Measurements from ENCODE around the gene TMBIM4. TPM values are rescaled to one million over a fixed set of nuclear protein-coding genes. Genes with fewer than 3 reads are reported as not detected.

The TMBIM4 gene
- total RNA-seq, 2 donors from 2014 or later = 130 to 168 TPM

DNA sequence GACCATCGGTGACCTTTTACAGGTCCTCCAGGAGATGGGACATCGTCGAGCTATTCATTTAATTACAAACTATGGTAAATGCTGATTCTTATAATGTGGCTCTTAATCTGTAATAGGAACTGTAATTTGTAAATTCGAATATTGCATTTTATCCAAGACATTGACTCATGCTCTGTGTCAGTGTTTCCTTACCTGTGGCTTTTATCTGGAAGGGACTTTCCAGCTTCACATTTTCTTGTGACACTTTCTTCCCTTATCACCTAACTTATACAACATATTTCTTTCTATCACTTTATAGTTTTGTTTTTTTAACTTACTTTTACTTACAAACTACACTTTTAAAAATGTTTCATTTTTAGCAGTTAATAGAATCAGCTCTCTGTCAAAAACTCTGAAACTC, 34.0 kb upstream of the TMBIM4 start:
- H3K9me3 ChIP-seq = no peaks in the 10 kb centered on the region
- no peaks in the 10 kb centered on the region for H3K36me3 ChIP-seq
- DNase-seq = no peak
- no peak overlapping the region for H3K27ac ChIP-seq
- no peak overlapping the region for H3K4me3 ChIP-seq
- no peaks in the 10 kb centered on the region for H3K27me3 ChIP-seq
- no peaks in the 10 kb centered on the region for H3K4me1 ChIP-seq
- TF ChIP-seq, protein P1, sequence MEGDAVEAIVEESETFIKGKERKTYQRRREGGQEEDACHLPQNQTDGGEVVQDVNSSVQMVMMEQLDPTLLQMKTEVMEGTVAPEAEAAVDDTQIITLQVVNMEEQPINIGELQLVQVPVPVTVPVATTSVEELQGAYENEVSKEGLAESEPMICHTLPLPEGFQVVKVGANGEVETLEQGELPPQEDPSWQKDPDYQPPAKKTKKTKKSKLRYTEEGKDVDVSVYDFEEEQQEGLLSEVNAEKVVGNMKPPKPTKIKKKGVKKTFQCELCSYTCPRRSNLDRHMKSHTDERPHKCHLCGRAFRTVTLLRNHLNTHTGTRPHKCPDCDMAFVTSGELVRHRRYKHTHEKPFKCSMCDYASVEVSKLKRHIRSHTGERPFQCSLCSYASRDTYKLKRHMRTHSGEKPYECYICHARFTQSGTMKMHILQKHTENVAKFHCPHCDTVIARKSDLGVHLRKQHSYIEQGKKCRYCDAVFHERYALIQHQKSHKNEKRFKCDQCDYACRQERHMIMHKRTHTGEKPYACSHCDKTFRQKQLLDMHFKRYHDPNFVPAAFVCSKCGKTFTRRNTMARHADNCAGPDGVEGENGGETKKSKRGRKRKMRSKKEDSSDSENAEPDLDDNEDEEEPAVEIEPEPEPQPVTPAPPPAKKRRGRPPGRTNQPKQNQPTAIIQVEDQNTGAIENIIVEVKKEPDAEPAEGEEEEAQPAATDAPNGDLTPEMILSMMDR (IDR thresholded peaks at IDR 0.05) = no peak
- H3K9ac ChIP-seq (ENCODE audit: low read depth in 2 of 2, low read length in 2 of 2) = no peak overlapping the region
- intact Hi-C loops (cut with DNase I) = no loop called here

DNA sequence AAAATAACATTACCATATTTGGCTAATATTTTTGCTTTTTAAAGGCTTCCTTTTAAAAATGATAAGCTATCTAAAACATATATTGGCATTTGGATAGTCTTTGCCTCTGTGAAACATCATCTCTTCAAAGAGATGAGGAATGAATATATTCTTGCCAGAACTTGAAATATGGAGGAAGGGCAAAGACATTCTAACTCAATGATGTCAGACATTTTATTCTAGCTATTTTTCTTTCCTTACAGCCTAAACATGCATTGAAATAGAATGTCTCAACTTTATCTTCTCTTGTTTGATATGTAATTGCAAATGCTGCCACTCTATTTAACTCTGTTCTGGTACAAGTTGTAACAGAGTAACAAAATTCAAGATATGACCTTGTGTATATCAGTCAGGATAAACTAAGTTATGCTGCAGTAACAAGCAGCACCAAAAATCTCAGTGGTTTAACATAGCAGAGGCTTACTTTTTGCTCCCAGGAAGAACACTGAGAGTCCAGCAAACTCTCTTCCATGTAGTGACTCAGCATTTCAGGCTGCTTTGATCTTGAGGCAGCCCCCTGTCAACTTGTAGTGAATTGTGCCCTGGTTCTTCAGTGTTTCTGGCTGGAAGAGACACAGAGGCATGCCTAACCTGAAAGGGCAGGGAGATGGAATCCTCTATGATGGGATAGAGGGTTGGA, 30.2 kb upstream of the TMBIM4 start:
- Histone ChIP-seq H3K9me3 (no peaks in the 10 kb centered on the region), H3K27ac (no peak overlapping the region), H3K9ac (ENCODE audit: low read depth in 2 of 2, low read length in 2 of 2) (no peak overlapping the region), H3K27me3 (no peaks in the 10 kb centered on the region), H3K36me3 (no peaks in the 10 kb centered on the region), H3K4me3 (no peak overlapping the region), H3K4me1 (no peaks in the 10 kb centered on the region)
- intact Hi-C loops (cut with DNase I) = no loop called here
- TF ChIP-seq, protein P1 (IDR thresholded peaks at IDR 0.05) = no peak
- DNase-seq = no peak

DNA sequence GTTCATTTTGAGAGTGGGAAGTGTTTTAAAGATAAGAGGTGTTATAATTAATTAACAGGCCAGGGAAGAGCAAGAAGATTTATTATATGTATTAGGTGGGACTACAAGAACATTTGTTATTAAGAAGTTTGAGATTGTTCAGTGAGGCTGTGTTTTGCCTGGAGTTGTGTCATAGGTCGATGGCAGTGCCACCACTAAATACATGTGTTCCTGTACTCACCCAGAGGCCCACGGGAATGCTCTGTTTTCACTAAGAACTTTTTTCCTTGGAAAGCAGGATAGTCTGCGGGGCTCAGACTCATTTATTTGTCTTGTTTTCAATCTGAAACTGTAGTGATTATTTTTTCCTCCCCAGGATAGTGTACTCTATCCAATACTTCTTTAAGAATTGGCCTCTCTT, 29.3 kb upstream of the TMBIM4 start:
- no peak overlapping the region for H3K9ac ChIP-seq (ENCODE audit: low read depth in 2 of 2, low read length in 2 of 2)
- no peaks in the 10 kb centered on the region for H3K36me3 ChIP-seq
- H3K4me3 ChIP-seq = no peak overlapping the region
- TF ChIP-seq, protein P1 (IDR thresholded peaks at IDR 0.05) = no peak
- H3K9me3 ChIP-seq = no peaks in the 10 kb centered on the region
- H3K27me3 ChIP-seq = no peaks in the 10 kb centered on the region
- intact Hi-C loops (cut with DNase I) = no loop called here
- H3K4me1 ChIP-seq = no peaks in the 10 kb centered on the region
- no peak overlapping the region for H3K27ac ChIP-seq
- no peak for DNase-seq

DNA sequence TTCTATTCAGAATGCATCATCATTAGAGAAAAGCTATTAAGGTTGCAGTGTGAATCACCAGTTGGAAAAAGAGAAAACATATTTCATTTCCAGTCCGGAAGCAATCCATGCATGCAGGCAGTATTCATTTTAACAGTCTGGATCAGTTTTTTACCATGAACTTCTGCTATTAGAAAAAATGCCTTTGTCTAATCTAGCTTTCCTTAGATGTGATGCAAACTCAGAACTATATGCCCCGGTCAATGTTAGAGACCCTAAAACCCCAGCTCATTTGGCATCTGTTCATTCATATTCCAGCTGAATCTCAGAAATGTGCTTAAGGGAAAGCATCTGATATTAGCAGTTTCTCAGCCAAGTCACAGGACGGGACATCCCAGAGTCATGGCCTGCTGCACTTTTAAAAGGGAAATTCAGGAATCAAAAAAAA, 27.7 kb upstream of the TMBIM4 start:
- Histone ChIP-seq H3K36me3 (no peaks in the 10 kb centered on the region), H3K4me1 (no peaks in the 10 kb centered on the region), H3K27ac (no peak overlapping the region), H3K9me3 (no peaks in the 10 kb centered on the region), H3K4me3 (no peak overlapping the region), H3K9ac (ENCODE audit: low read depth in 2 of 2, low read length in 2 of 2) (no peak overlapping the region), H3K27me3 (no peaks in the 10 kb centered on the region)
- DNase-seq = no peak
- TF ChIP-seq, protein P1 (IDR thresholded peaks at IDR 0.05) = no peak
- intact Hi-C loops (cut with DNase I) = no loop called here

DNA sequence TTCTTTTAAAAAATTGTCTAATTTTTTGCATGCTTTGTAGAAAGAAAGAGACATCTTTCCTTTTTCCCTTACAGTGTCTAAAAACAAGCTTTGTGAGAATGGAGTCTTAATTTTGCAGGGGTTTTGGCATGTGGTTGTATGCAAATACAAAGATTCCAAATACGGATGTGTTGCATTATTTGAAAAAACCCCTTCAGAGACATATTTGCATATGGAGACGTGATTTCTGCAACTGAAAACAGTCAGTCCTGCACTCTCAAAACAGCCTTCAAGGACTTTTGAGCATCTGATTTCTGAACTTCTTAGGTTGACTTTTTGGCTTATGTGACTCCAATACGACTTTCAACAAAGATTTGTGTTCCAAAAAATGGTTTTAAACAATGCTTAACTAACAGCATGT, 27.0 kb upstream of the TMBIM4 start:
- no peaks in the 10 kb centered on the region for H3K9me3 ChIP-seq
- TF ChIP-seq, protein P1 (IDR thresholded peaks at IDR 0.05) = no peak
- H3K4me3 ChIP-seq = no peak overlapping the region
- no peaks in the 10 kb centered on the region for H3K27me3 ChIP-seq
- intact Hi-C loops (cut with DNase I) = no loop called here
- H3K9ac ChIP-seq (ENCODE audit: low read depth in 2 of 2, low read length in 2 of 2) = no peak overlapping the region
- H3K27ac ChIP-seq = no peak overlapping the region
- DNase-seq = no peak
- H3K4me1 ChIP-seq = no peaks in the 10 kb centered on the region
- H3K36me3 ChIP-seq = no peaks in the 10 kb centered on the region

Measured in colonic mucosa (tissue), 4 donors.